Smooth muscle cell (in vitro differentiated cells): ENCODE data around the gene MTMR6. TPM values are rescaled to one million over a fixed set of nuclear protein-coding genes. Genes with fewer than 3 reads are reported as not detected.
"Not testable (repeated sequence)": the region's sequence is repeated elsewhere in the genome, so short reads cannot be mapped to it uniquely, and the experiment has no call there.

Experiments used
- DNase-seq: peaks from one replicate; lab custom pipeline; 2025; ENCODE audit not compliant: unreplicated experiment; lab: John Stamatoyannopoulos, UW
- H2AFZ ChIP-seq: fragments of 200-600 bp; sonication (generic); 2 replicates; pipeline ENCODE4 v1.6.0; 2016; ENCODE audit warnings: antibody characterized with exemption, low read depth, mild to moderate bottlenecking
- H3F3A ChIP-seq: fragments of 200-600 bp; sonication (generic); 2 replicates; pipeline ENCODE4 v1.6.0; 2017; ENCODE audit warnings: antibody characterized with exemption, low read depth
- H3K27ac ChIP-seq: fragments of 200-600 bp; sonication (generic); 2 replicates; pipeline ENCODE4 v1.5.1; 2016; ENCODE audit warnings: low read depth, mild to moderate bottlenecking
- H3K27me3 ChIP-seq: fragments of 200-600 bp; sonication (generic); 2 replicates; pipeline ENCODE4 v1.6.1; 2016; ENCODE audit warnings: low read depth, mild to moderate bottlenecking
- H3K36me3 ChIP-seq: fragments of 200-600 bp; sonication (generic); 2 replicates; pipeline ENCODE4 v1.5.1; 2016; ENCODE audit warnings: low read depth
- H3K4me1 ChIP-seq: fragments of 200-600 bp; sonication (generic); 2 replicates; pipeline ENCODE4 v1.5.1; 2016; ENCODE audit warnings: low read depth
- H3K4me2 ChIP-seq: fragments of 200-600 bp; sonication (generic); 2 replicates; pipeline ENCODE4 v1.6.0; 2016; ENCODE audit warnings: mild to moderate bottlenecking
- H3K4me3 ChIP-seq: fragments of 200-600 bp; sonication (generic); 2 replicates; pipeline ENCODE4 v1.5.1; 2016; ENCODE audit warnings: mild to moderate bottlenecking
- H3K79me2 ChIP-seq: fragments of 200-600 bp; sonication (generic); 2 replicates; pipeline ENCODE4 v1.6.0; 2016; ENCODE audit warnings: low read depth, mild to moderate bottlenecking
- H3K9ac ChIP-seq: fragments of 200-600 bp; sonication (generic); 2 replicates; pipeline ENCODE4 v1.6.0; 2016; ENCODE audit warnings: low read depth
- H3K9me3 ChIP-seq: fragments of 200-600 bp; sonication (generic); replicated peaks from 2 replicates; pipeline ENCODE4 v1.5.1; 2016; ENCODE audit warnings: low read depth
- H4K20me1 ChIP-seq: fragments of 200-600 bp; sonication (generic); 2 replicates; pipeline ENCODE4 v1.6.0; 2016; ENCODE audit warnings: low read depth
- CTCF ChIP-seq: fragments of 200-600 bp; sonication (generic); IDR thresholded peaks from 2 replicates; pipeline ENCODE4 v1.5.1; 2017; ENCODE audit warnings: borderline replicate concordance, mild to moderate bottlenecking, antibody characterized with exemption; ENCODE audit not compliant: insufficient read depth, poor library complexity, severe bottlenecking
- WGBS: methylation state at CpG from one replicate; pipeline ENCODE4 v1.1.7; 2016; ENCODE audit warnings: low lambda C conversion rate; 5-methylcytosine and 5-hydroxymethylcytosine counted together
- polyA plus RNA-seq: library from polyadenylated mRNA; unstranded; fragments of >200 nt; fragmentation: Nextera tagmentation; extraction: Ambion mirVana; gene quantifications from 2 replicates; pipeline ENCODE4 v1.2.1, GENCODE V29; 2016
- total RNA-seq: library from RNA; depleted of rRNA; stranded (reverse); fragments of >200 nt; gene quantifications from 2 replicates; pipeline ENCODE4 v1.2.3, GENCODE V29; 2014

MTMR6 gene
- total and polyA plus RNA-seq, 2 experiments from 2014 or later: 15.1 to 35.4 TPM

GRCh38 chr13:25329706-25330105, 42.4 kb upstream of the MTMR6 start:
- Histone ChIP-seq H3F3A (no peaks in the 10 kb centered on the region), H3K9ac (no peak overlapping the region), H3K27ac (peak overlapping the region; percentile 47), H3K79me2 (peaks cover 8% of the 10 kb centered on the region), H3K4me1 (no peaks in the 10 kb centered on the region), H3K27me3 (no peaks in the 10 kb centered on the region), H3K36me3 (peaks cover 54% of the 10 kb centered on the region), H4K20me1 (peaks cover 37% of the 10 kb centered on the region), H3K4me2 (no peak overlapping the region), H2AFZ (no peak overlapping the region), H3K4me3 (no peak overlapping the region), H3K9me3 (no peaks in the 10 kb centered on the region)
- 89% methylated on average over 4 of the region's 4 CpGs for WGBS
- TF ChIP-seq CTCF: no peak
- DNase-seq: no peak

- no peak for TF ChIP-seq CTCF
- DNase-seq: no peak
These were observed 36.8 kb upstream of the MTMR6 start for GRCh38 chr13:25324100-25324499.

DNA sequence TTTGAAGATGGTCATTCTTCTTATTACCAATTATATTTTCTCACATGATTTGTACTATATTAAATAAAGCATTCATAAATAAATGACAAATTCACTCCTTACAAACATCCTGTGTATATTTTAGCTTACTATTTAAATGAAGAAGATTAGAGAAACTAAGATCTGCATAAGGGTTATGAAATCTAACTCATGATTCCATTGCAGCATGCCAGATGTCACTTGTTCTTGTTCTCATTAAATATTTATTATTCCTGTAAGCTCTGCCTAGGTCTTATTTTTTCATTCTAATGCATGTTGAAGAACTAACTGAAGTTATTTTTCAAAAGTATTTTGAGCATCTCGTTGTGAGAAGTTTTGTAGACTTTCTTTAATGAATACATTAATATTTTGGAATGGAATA, 32.5 kb upstream of the MTMR6 start:
- Histone ChIP-seq H3K27me3 (no peaks in the 10 kb centered on the region), H3K4me1 (no peaks in the 10 kb centered on the region), H3K27ac (peak overlapping the region; percentile 90), H3K36me3 (peaks cover 39% of the 10 kb centered on the region), H3K79me2 (peaks cover 22% of the 10 kb centered on the region), H3K4me2 (no peak overlapping the region), H4K20me1 (peaks cover 22% of the 10 kb centered on the region), H2AFZ (no peak overlapping the region), H3K9me3 (no peaks in the 10 kb centered on the region), H3K9ac (no peak overlapping the region), H3F3A (no peaks in the 10 kb centered on the region), H3K4me3 (no peak overlapping the region)
- WGBS: 98% methylated on average over 1 of the region's 1 CpG
- no peak for DNase-seq
- TF ChIP-seq CTCF: no peak

More at GRCh38 chr13:25324100-25324499, 36.8 kb upstream of the MTMR6 start:
- no peaks in the 10 kb centered on the region for H3F3A ChIP-seq
- no peaks in the 10 kb centered on the region for H3K27me3 ChIP-seq
- H3K9me3 ChIP-seq: no peaks in the 10 kb centered on the region
- H3K4me1 ChIP-seq: no peaks in the 10 kb centered on the region
- 95% methylated on average over 2 of the region's 2 CpGs for WGBS
- H3K79me2 ChIP-seq: peaks cover 5% of the 10 kb centered on the region
- no peak overlapping the region for H3K4me3 ChIP-seq
- H3K36me3 ChIP-seq: peaks cover 60% of the 10 kb centered on the region
- H3K9ac ChIP-seq: no peak overlapping the region
- H3K27ac ChIP-seq: no peak overlapping the region
- H3K4me2 ChIP-seq: no peak overlapping the region
- H2AFZ ChIP-seq: no peak overlapping the region
- peaks cover 9% of the 10 kb centered on the region for H4K20me1 ChIP-seq

DNA sequence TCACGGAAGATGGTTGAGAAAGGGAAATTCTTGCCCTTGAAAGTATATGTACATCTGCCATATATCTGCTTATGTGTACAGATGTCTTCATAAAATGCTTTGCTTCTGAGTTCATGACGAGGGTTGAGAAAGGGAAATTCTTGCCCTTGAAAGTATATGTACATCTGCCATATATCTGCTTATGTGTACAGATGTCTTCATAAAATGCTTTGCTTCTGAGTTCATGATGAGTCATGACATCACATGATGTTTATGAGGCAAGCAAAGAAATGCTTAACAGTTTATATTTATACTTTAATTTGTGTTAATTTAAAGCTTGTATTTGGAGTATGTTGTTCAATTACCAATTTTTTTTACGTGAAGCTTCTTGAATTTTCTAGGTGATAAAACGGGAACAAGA, 31.7 kb upstream of the MTMR6 start:
- not testable (repeated sequence) for DNase-seq, H3K4me1 ChIP-seq, H3K9me3 ChIP-seq, H2AFZ ChIP-seq, H3K4me3 ChIP-seq, H3K27me3 ChIP-seq, H3F3A ChIP-seq
- Histone ChIP-seq H4K20me1 (peaks cover 22% of the 10 kb centered on the region), H3K27ac (peak overlapping the region; percentile 90), H3K9ac (peak overlapping the region; percentile 55), H3K79me2 (peaks cover 22% of the 10 kb centered on the region), H3K4me2 (peak overlapping the region; percentile 12), H3K36me3 (peaks cover 36% of the 10 kb centered on the region)
- WGBS: 70% methylated on average over 4 of the region's 4 CpGs
